ENCODE measurements around the gene F13A1.

F13A1 gene

DNA sequence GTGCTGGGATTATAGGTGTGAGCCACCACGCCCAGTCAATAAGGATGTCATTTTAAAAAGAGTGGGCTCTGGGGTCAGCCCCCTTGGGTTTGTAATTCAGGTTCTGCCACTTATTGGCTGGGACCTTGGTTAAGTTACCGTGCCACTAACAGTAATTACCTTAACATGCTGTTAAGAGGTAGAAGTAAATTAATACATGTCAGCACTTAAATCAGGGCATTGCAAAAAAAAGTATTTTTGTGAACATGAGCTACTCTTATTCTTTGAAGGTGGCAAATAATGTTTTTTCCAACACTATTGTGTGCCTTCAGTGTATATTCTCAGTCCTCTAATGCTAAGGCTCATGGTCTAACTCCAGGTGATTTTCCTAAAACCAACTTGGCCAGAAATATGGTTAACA, 109.5 kb downstream of the F13A1 start:
- H3K27me3 ChIP-seq = no peaks in the 10 kb centered on the region
- H3K27ac ChIP-seq = no peak overlapping the region
- no peak for DNase-seq
- no peaks in the 10 kb centered on the region for H3K36me3 ChIP-seq
- intact Hi-C loops (cut with DNase I; ENCODE audit: low total_unique reads) = no loop called here
- no peak overlapping the region for H3K4me3 ChIP-seq
- peaks cover 0 to 9% (median 5%) of the 10 kb centered on the region in 3 donors for H3K9me3 ChIP-seq
- TF ChIP-seq, protein P1, sequence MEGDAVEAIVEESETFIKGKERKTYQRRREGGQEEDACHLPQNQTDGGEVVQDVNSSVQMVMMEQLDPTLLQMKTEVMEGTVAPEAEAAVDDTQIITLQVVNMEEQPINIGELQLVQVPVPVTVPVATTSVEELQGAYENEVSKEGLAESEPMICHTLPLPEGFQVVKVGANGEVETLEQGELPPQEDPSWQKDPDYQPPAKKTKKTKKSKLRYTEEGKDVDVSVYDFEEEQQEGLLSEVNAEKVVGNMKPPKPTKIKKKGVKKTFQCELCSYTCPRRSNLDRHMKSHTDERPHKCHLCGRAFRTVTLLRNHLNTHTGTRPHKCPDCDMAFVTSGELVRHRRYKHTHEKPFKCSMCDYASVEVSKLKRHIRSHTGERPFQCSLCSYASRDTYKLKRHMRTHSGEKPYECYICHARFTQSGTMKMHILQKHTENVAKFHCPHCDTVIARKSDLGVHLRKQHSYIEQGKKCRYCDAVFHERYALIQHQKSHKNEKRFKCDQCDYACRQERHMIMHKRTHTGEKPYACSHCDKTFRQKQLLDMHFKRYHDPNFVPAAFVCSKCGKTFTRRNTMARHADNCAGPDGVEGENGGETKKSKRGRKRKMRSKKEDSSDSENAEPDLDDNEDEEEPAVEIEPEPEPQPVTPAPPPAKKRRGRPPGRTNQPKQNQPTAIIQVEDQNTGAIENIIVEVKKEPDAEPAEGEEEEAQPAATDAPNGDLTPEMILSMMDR (IDR thresholded peaks at IDR 0.05) = no peak
- no peaks in the 10 kb centered on the region for H3K4me1 ChIP-seq

DNA sequence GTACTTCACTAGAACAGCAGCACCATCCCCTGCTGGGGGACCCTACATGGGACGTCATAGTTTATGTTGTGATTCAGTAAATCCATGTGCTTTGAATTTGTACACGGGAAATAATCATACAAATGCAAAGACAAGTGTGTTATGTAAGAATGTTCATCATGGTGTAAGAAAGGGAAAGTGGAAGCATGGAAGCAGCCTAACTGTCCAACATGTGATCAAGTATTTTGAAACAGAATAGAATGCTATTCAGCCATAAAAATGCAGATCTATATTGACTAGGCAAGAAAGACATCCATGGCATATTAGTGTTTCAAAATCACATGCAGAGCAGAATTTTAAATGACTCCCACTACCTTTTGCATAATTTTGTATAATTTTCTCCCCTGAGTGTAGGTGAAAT, 117.6 kb downstream of the F13A1 start:
- Histone ChIP-seq H3K27me3 (no peaks in the 10 kb centered on the region), H3K4me3 (no peak overlapping the region), H3K27ac (no peak overlapping the region), H3K36me3 (no peaks in the 10 kb centered on the region), H3K4me1 (no peaks in the 10 kb centered on the region), H3K9me3 (peaks cover 0 to 5% (median 0%) of the 10 kb centered on the region in 3 donors)
- no peak for DNase-seq
- TF ChIP-seq, protein P1 (IDR thresholded peaks at IDR 0.05) = no peak
- intact Hi-C loops (cut with DNase I; ENCODE audit: low total_unique reads) = no loop called here

DNA sequence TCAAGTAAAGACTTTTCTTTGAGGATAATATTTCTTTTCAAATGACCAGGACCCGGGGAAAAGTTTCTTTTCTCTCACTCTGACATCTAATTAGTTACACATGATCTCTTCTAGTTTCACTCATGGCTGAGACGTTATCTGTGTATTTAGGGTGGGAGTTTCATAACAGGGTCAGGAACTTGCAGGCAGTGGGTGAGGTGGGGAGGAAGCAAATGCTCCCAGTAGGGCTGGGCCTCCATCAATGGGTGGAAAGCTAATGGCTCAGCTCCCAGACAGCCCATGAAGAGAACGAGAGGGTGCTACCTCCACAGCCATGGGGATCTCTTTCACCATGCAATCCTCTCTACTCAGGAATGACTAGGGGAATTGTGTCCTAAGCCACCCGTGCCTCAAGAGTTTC, 119.3 kb downstream of the F13A1 start:
- TF ChIP-seq, protein P1 (IDR thresholded peaks at IDR 0.05) = no peak
- Histone ChIP-seq H3K27ac (no peak overlapping the region), H3K9me3 (no peaks in the 10 kb centered on the region), H3K4me1 (no peaks in the 10 kb centered on the region), H3K4me3 (no peak overlapping the region), H3K36me3 (no peaks in the 10 kb centered on the region), H3K27me3 (no peaks in the 10 kb centered on the region)
- no peak for DNase-seq
- intact Hi-C loops (cut with DNase I; ENCODE audit: low total_unique reads) = no loop called here

DNA sequence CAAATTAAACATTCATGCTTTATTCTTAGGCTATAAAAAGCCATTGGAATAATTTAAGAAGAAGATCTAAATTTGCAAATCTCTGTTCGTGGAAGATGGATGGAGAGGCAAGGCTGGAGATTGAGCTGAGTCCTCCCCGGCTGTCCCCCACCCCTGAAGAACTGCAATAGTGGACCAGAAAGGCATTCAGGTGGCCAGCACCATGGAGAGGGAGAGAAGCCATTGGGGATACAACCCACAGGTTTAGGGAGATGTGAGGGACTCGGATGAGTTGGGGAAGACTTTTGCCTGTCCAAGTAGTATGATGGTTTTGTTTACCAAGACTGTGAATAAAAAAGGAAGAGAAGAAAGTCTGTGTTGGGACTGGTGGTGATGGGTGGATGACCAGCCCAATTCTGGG, 120.8 kb downstream of the F13A1 start:
- no peaks in the 10 kb centered on the region for H3K27me3 ChIP-seq
- H3K27ac ChIP-seq = no peak overlapping the region
- DNase-seq = no peak
- H3K36me3 ChIP-seq = no peaks in the 10 kb centered on the region
- no peaks in the 10 kb centered on the region for H3K4me1 ChIP-seq
- H3K9me3 ChIP-seq = no peaks in the 10 kb centered on the region
- intact Hi-C loops (cut with DNase I; ENCODE audit: low total_unique reads) = no loop called here
- H3K4me3 ChIP-seq = no peak overlapping the region
- TF ChIP-seq, protein P1 (IDR thresholded peaks at IDR 0.05) = no peak

DNA sequence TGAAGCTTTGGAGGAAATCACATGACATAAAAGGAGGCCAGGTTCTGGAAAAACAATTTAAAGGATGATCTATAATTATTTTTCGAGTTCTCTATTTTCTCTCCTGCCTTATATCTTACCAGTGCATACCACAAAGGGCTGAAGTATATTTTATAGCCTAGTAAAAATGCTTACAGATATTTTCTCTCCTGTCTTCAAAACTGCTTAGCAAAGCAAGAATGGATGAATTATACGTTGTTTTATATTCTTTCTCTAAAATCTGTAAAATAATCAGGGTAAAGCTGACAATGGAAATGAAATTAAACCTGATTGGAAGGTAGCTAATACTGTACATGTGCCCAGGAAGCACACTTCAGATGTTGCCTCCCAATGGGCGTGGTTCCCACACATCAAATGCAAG, 123.7 kb downstream of the F13A1 start:
- no peak overlapping the region for H3K4me3 ChIP-seq
- no peak overlapping the region for H3K27ac ChIP-seq
- H3K36me3 ChIP-seq = no peaks in the 10 kb centered on the region
- no peaks in the 10 kb centered on the region for H3K4me1 ChIP-seq
- DNase-seq = no peak
- no peaks in the 10 kb centered on the region for H3K27me3 ChIP-seq
- TF ChIP-seq, protein P1 (IDR thresholded peaks at IDR 0.05) = no peak
- no peaks in the 10 kb centered on the region for H3K9me3 ChIP-seq
- intact Hi-C loops (cut with DNase I; ENCODE audit: low total_unique reads) = no loop called here

DNA sequence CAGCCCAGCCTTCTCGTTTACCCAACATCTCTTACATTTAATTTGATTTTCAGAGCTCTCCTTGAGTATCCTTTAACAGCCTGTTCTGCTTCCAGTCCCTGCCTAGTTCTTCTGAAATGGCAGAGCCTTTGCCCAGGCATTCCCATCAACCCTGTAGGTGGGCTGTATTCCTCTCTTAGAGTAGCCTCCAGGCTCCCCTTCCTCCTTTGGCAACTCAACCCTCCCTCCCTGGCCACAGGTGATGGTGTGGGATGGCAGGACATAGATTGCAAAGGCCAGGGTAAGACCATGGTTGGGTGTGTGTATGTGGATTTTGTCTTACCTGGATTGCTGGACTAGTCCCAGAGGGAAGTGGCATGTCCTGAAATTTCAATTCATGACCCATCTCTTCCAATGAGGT, 125.4 kb downstream of the F13A1 start:
- DNase-seq = no peak
- TF ChIP-seq, protein P1 (IDR thresholded peaks at IDR 0.05) = no peak
- no peaks in the 10 kb centered on the region for H3K36me3 ChIP-seq
- intact Hi-C loops (cut with DNase I; ENCODE audit: low total_unique reads) = no loop called here
- no peak overlapping the region for H3K4me3 ChIP-seq
- no peaks in the 10 kb centered on the region for H3K9me3 ChIP-seq
- H3K4me1 ChIP-seq = no peaks in the 10 kb centered on the region
- no peak overlapping the region for H3K27ac ChIP-seq
- no peaks in the 10 kb centered on the region for H3K27me3 ChIP-seq

Data from tibial artery (tissue), 4 donors.